H9 (cell line): ENCODE measurements around the gene TRIM65. TPM values are rescaled to one million over a fixed set of nuclear protein-coding genes. Genes with fewer than 3 reads are reported as not detected.

Experiments used
- DNase-seq: peaks from one replicate; pipeline ENCODE4 v3.0.0-alpha.2; 2017
- H2AFZ ChIP-seq: one replicate; pipeline ENCODE4 v1.6.1; 2013; ENCODE audit warnings: mild to moderate bottlenecking, low read length, control low read depth, moderate library complexity
- H2AK5ac ChIP-seq: 2 replicates; pipeline ENCODE4 v1.6.1; 2013; ENCODE audit warnings: low read length, control low read depth, mixed read lengths; ENCODE audit not compliant: insufficient read length
- H2BK120ac ChIP-seq: one replicate; pipeline ENCODE4 v1.6.1; 2013; ENCODE audit warnings: low read depth, mild to moderate bottlenecking, low read length, control low read depth, inconsistent platforms; ENCODE audit not compliant: poor library complexity, severe bottlenecking
- H2BK12ac ChIP-seq: 2 replicates; pipeline ENCODE4 v1.6.1; 2013; ENCODE audit warnings: low read length, control low read depth, mixed read lengths, low read depth; ENCODE audit not compliant: insufficient read length
- H2BK15ac ChIP-seq: 2 replicates; pipeline ENCODE4 v1.6.1; 2013; ENCODE audit warnings: low read depth, low read length, control low read depth
- H2BK20ac ChIP-seq: one replicate; pipeline ENCODE4 v1.6.1; 2013; ENCODE audit warnings: low read depth, mild to moderate bottlenecking, low read length, control low read depth, inconsistent platforms; ENCODE audit not compliant: poor library complexity, severe bottlenecking
- H2BK5ac ChIP-seq: 2 replicates; pipeline ENCODE4 v1.6.1; 2013; ENCODE audit warnings: low read length, control low read depth, mixed read lengths; ENCODE audit not compliant: insufficient read length
- H3K14ac ChIP-seq: 2 replicates; pipeline ENCODE4 v1.6.1; 2013; ENCODE audit warnings: low read length, control low read depth; ENCODE audit not compliant: insufficient read depth
- H3K18ac ChIP-seq: 2 replicates; pipeline ENCODE4 v1.6.1; 2013; ENCODE audit warnings: low read depth, mild to moderate bottlenecking, mixed read lengths, low read length, control low read depth; ENCODE audit not compliant: insufficient read length
- H3K23ac ChIP-seq: 2 replicates; pipeline ENCODE4 v1.6.1; 2013; ENCODE audit warnings: low read length, control low read depth, mixed read lengths, low read depth; ENCODE audit not compliant: insufficient read length
- H3K23me2 ChIP-seq: 2 replicates; pipeline ENCODE4 v1.6.1; 2013; ENCODE audit warnings: low read depth, mild to moderate bottlenecking, mixed read lengths, low read length, control low read depth; ENCODE audit not compliant: insufficient read length, poor library complexity, severe bottlenecking
- H3K27ac ChIP-seq: 2 replicates; pipeline ENCODE4 v1.5.1; 2013; ENCODE audit warnings: low read length, control low read depth, mixed read lengths, low read depth; ENCODE audit not compliant: insufficient read length
- H3K27me3 ChIP-seq: 2 replicates; pipeline ENCODE4 v1.6.1; 2013; ENCODE audit warnings: low read length, control low read depth, inconsistent platforms; ENCODE audit not compliant: insufficient read depth
- H3K4ac ChIP-seq: 2 replicates; pipeline ENCODE4 v1.6.1; 2013; ENCODE audit warnings: low read depth, mild to moderate bottlenecking, control low read depth, inconsistent platforms, low read length, moderate library complexity
- H3K4me1 ChIP-seq: 2 replicates; pipeline ENCODE4 v1.6.1; 2013; ENCODE audit warnings: low read length, control low read depth, inconsistent platforms; ENCODE audit not compliant: insufficient read depth
- H3K4me2 ChIP-seq: 2 replicates; pipeline ENCODE4 v1.6.1; 2013; ENCODE audit warnings: low read length, control low read depth, mixed read lengths; ENCODE audit not compliant: insufficient read length, insufficient read depth
- H3K56ac ChIP-seq: 2 replicates; pipeline ENCODE4 v1.6.1; 2013; ENCODE audit warnings: low read depth, mild to moderate bottlenecking, mixed read lengths, low read length, control low read depth; ENCODE audit not compliant: insufficient read length
- H3K79me1 ChIP-seq: 2 replicates; pipeline ENCODE4 v1.6.1; 2013; ENCODE audit warnings: low read depth, mild to moderate bottlenecking, moderate library complexity, low read length, control low read depth, inconsistent platforms; ENCODE audit not compliant: insufficient read depth, poor library complexity, severe bottlenecking
- H3K79me2 ChIP-seq: 2 replicates; pipeline ENCODE4 v1.6.1; 2013; ENCODE audit warnings: low read length, control low read depth, inconsistent platforms; ENCODE audit not compliant: insufficient read depth
- H3K9ac ChIP-seq: 2 replicates; pipeline ENCODE4 v1.6.1; 2013; ENCODE audit warnings: low read length, control low read depth, mixed read lengths; ENCODE audit not compliant: insufficient read length; ENCODE audit errors: extremely low read depth
- H3K9me3 ChIP-seq: one replicate; pipeline ENCODE4 v1.6.1; 2013; ENCODE audit warnings: low read depth, low read length, inconsistent platforms; ENCODE audit not compliant: control insufficient read depth
- H3T11ph ChIP-seq: one replicate; pipeline ENCODE4 v1.6.1; 2013; ENCODE audit warnings: mild to moderate bottlenecking, low read length, control low read depth, inconsistent platforms
- H4K20me1 ChIP-seq: one replicate; pipeline ENCODE4 v1.6.1; 2013; ENCODE audit not compliant: control insufficient read depth, insufficient read length, insufficient read depth
- H4K5ac ChIP-seq: 2 replicates; pipeline ENCODE4 v1.6.1; 2013; ENCODE audit warnings: low read depth, mild to moderate bottlenecking, mixed read lengths, low read length, control low read depth; ENCODE audit not compliant: insufficient read length
- H4K8ac ChIP-seq: replicated peaks from 2 replicates; pipeline ENCODE4 v1.6.1; 2013; ENCODE audit warnings: low read length, control low read depth, mixed read lengths, low read depth; ENCODE audit not compliant: insufficient read length
- H4K91ac ChIP-seq: 2 replicates; pipeline ENCODE4 v1.6.1; 2013; ENCODE audit warnings: low read depth, mild to moderate bottlenecking, moderate library complexity, mixed read lengths, low read length, control low read depth; ENCODE audit not compliant: insufficient read length
- H3K27ac Mint-ChIP-seq, 3 experiments: 2 replicates in 2 of 3; 3 replicates in 1 of 3; pipeline ENCODE4 v1.8.0; 2020 to 2021; ENCODE audit warnings: mixed read lengths in 3 of 3, mild to moderate bottlenecking in 1 of 3, moderate library complexity in 1 of 3
- H3K27me3 Mint-ChIP-seq: 2 replicates; pipeline ENCODE4 v1.8.0; 2021; ENCODE audit warnings: low read depth, mild to moderate bottlenecking, moderate library complexity, mixed read lengths
- H3K36me3 Mint-ChIP-seq, 3 experiments: 2 replicates in 2 of 3; 3 replicates in 1 of 3; pipeline ENCODE4 v1.8.0; 2020 to 2021; ENCODE audit warnings: low read depth in 3 of 3, mixed read lengths in 3 of 3; ENCODE audit not compliant: insufficient read depth in 1 of 3
- H3K4me1 Mint-ChIP-seq, 2 experiments: 2 replicates each; pipeline ENCODE4 v1.8.0; 2020; ENCODE audit warnings: mixed read lengths in 2 of 2
- H3K4me3 Mint-ChIP-seq, 2 experiments: 2 replicates in 1 of 2; 3 replicates in 1 of 2; pipeline ENCODE4 v1.8.0; 2020 to 2021; ENCODE audit warnings: mild to moderate bottlenecking in 2 of 2, mixed read lengths in 2 of 2, moderate library complexity in 1 of 2
- H3K9me3 Mint-ChIP-seq, 2 experiments: 2 replicates in 1 of 2; 3 replicates in 1 of 2; pipeline ENCODE4 v1.8.0; 2020; ENCODE audit warnings: mild to moderate bottlenecking in 2 of 2, mixed read lengths in 2 of 2, moderate library complexity in 1 of 2
- WGBS: extraction: QIAGEN DNeasy Blood & Tissue Kit; methylation state at CpG from one replicate; pipeline ENCODE4 v1.1.7; 2013; ENCODE audit warnings: missing lambda C conversion rate, low lambda C conversion rate, mixed read lengths; ENCODE audit not compliant: insufficient read length; ENCODE audit errors: extremely low coverage; 5-methylcytosine and 5-hydroxymethylcytosine counted together
- total RNA-seq: library from RNA; stranded (reverse); gene quantifications from 2 replicates; pipeline ENCODE4 v1.2.1, GENCODE V29; 2021
- TF ChIP-seq, protein P1 (sequence below): fragments of 200-600 bp; sonication (generic); conservative IDR thresholded peaks from 3 replicates; pipeline ENCODE4 v1.8.0; 2021; ENCODE audit warnings: antibody characterized with exemption, mild to moderate bottlenecking

Gene TRIM65
- total RNA-seq, 1 experiment from 2014 or later = 34.1 TPM

DNA sequence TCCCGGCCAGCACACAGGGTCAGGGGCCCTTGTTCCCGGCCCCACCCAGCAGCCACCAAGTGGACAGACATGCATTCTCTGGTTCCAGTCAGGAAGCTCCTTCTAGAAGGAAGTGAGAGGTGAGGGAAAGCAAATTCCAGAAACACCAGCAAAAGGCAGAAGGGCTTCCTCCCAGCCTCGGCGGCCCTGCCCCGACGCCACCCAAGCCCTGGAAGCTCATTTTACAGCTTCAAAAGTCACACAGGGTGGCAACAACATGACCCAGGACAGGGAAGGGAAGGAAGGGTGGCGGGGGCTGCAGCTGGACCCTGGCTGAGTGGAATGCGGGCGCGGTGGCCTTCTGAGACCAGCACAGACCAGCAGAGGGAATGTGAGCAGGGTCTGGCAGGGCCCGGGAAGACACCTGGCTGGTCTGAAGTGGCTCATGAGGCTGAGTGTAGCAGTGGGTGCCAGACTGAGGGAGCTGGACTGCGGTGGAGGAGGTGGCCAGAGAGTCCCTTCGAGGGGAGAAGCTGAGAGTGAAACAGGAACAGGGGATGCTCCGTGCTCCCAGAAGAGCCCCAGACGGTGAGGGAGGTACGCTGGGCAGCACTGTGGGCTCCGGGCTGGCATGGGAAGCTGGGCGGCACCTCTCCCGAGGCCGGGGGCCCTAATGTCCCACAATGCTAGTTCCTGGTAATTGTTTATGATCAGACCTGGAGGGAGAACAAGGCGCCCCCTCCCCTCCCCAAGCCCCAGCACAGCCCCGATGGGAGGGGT is 50.6 kb downstream of the TRIM65 start:
- H4K8ac ChIP-seq = no peak overlapping the region
- no peaks in the 10 kb centered on the region for H3K27me3 Mint-ChIP-seq
- H3K56ac ChIP-seq = no peak overlapping the region

More for the DNA sequence above, 50.6 kb downstream of the TRIM65 start:
- Histone ChIP-seq H3K14ac (no peak overlapping the region), H2AK5ac (no peak overlapping the region), H3K79me2 (no peaks in the 10 kb centered on the region), H3K4ac (no peak overlapping the region), H4K91ac (no peak overlapping the region), H3K23ac (no peak overlapping the region), H3K27ac (no peak overlapping the region), H2BK15ac (no peak overlapping the region), H3K9ac (no peak overlapping the region), H3K23me2 (no peaks in the 10 kb centered on the region), H2AFZ (no peak overlapping the region), H3K9me3 (no peaks in the 10 kb centered on the region), H3K4me1 (no peaks in the 10 kb centered on the region), H3T11ph (no peak overlapping the region), H4K20me1 (peaks cover 2% of the 10 kb centered on the region), H2BK120ac (no peak overlapping the region), H3K79me1 (no peaks in the 10 kb centered on the region), H4K5ac (no peak overlapping the region), H3K18ac (no peak overlapping the region), H2BK12ac (no peak overlapping the region), H2BK5ac (no peak overlapping the region), H2BK20ac (no peak overlapping the region), H3K4me2 (no peak overlapping the region), H3K27me3 (no peaks in the 10 kb centered on the region)
- TF ChIP-seq, protein P1, sequence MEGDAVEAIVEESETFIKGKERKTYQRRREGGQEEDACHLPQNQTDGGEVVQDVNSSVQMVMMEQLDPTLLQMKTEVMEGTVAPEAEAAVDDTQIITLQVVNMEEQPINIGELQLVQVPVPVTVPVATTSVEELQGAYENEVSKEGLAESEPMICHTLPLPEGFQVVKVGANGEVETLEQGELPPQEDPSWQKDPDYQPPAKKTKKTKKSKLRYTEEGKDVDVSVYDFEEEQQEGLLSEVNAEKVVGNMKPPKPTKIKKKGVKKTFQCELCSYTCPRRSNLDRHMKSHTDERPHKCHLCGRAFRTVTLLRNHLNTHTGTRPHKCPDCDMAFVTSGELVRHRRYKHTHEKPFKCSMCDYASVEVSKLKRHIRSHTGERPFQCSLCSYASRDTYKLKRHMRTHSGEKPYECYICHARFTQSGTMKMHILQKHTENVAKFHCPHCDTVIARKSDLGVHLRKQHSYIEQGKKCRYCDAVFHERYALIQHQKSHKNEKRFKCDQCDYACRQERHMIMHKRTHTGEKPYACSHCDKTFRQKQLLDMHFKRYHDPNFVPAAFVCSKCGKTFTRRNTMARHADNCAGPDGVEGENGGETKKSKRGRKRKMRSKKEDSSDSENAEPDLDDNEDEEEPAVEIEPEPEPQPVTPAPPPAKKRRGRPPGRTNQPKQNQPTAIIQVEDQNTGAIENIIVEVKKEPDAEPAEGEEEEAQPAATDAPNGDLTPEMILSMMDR = no peak
- WGBS = no CpG with 5 or more reads among the region's 22 CpGs
- Mint-ChIP-seq H3K36me3 (peaks cover 22 to 53% (median 48%) of the 10 kb centered on the region in 3 experiments), H3K9me3 (no peaks in the 10 kb centered on the region), H3K4me3 (no peak overlapping the region; a peak in 1 of 5 replicates), H3K4me1 (peaks cover 5 to 20% of the 10 kb centered on the region in 2 experiments; a peak in 3 of 4 replicates), H3K27ac (peak overlapping the region in 2 of 3 experiments; percentile 70 to 88; a peak in 3 of 7 replicates)
- DNase-seq = peak; percentile 53
